WTC11 (cell line): ENCODE data around the gene WNK2. TPM values are rescaled to one million over a fixed set of nuclear protein-coding genes. Genes with fewer than 3 reads are reported as not detected.
A peak's percentile ranks its signal among the peaks of the same experiment; 100 is the strongest.

Experiments
- ATAC-seq: fragments of 200-7000 bp; cut with Tn5 transposase; 2 replicates; pipeline ENCODE4 v1.10.0; 2021; ENCODE audit warnings: mild to moderate bottlenecking, moderate library complexity
- CTCF ChIA-PET: fragments of 300-600 bp; sonication (Branson Sonifier 250); formaldehyde crosslinking; loops from one replicate; lab custom pipeline; 2021; ENCODE audit warnings: antibody characterized with exemption; lab: Charles Lee
- POLR2A ChIA-PET: fragments of 350-600 bp; sonication (Branson Sonifier 250); formaldehyde crosslinking; loops from one replicate; lab custom pipeline; 2021; ENCODE audit warnings: antibody characterized with exemption; lab: Charles Lee
- DNase-seq: peaks from one replicate; pipeline ENCODE4 v3.0.0; 2021; ENCODE audit warnings: low spot score
- H3K27ac Mint-ChIP-seq: 2 replicates; pipeline ENCODE4 v1.8.0; 2021; ENCODE audit warnings: mixed read lengths
- H3K27me3 Mint-ChIP-seq: 2 replicates; pipeline ENCODE4 v1.8.0; 2021; ENCODE audit warnings: low read depth, mild to moderate bottlenecking, moderate library complexity, mixed read lengths
- H3K36me3 Mint-ChIP-seq: 2 replicates; pipeline ENCODE4 v1.8.0; 2021; ENCODE audit warnings: mixed read lengths
- H3K4me1 Mint-ChIP-seq: 2 replicates; pipeline ENCODE4 v1.8.0; 2022; ENCODE audit warnings: mixed read lengths
- H3K4me3 Mint-ChIP-seq: 2 replicates; pipeline ENCODE4 v1.8.0; 2021; ENCODE audit warnings: mild to moderate bottlenecking, moderate library complexity, mixed read lengths
- H3K9me3 Mint-ChIP-seq: 2 replicates; pipeline ENCODE4 v1.8.0; 2021; ENCODE audit warnings: mixed read lengths
- AFF4 ChIP-seq: sonication (generic); formaldehyde crosslinking; IDR thresholded peaks from 2 replicates; pipeline ENCODE4 v1.8.1; 2023; ENCODE audit warnings: mild to moderate bottlenecking, missing genetic modification reagents, borderline replicate concordance
- ATF3 ChIP-seq: sonication (generic); formaldehyde crosslinking; conservative IDR thresholded peaks from 2 replicates; pipeline ENCODE4 v1.8.1; 2022; ENCODE audit warnings: mild to moderate bottlenecking, missing genetic modification reagents
- CBFB ChIP-seq: sonication (generic); formaldehyde crosslinking; IDR thresholded peaks from 2 replicates; pipeline ENCODE4 v1.8.1; 2022; ENCODE audit warnings: mild to moderate bottlenecking, low read depth, missing genetic modification reagents
- GABPB1 ChIP-seq: sonication (generic); formaldehyde crosslinking; IDR thresholded peaks from 2 replicates; pipeline ENCODE4 v1.8.1; 2023; ENCODE audit warnings: mild to moderate bottlenecking, missing genetic modification reagents
- IRF2 ChIP-seq: sonication (generic); formaldehyde crosslinking; IDR thresholded peaks from 2 replicates; pipeline ENCODE4 v1.8.0; 2022; ENCODE audit warnings: low read depth, missing genetic modification reagents, borderline replicate concordance
- NFYB ChIP-seq: sonication (generic); formaldehyde crosslinking; conservative IDR thresholded peaks from 2 replicates; pipeline ENCODE4 v1.8.0; 2022; ENCODE audit warnings: low read depth, missing genetic modification reagents
- PRDM15 ChIP-seq: sonication (generic); formaldehyde crosslinking; IDR thresholded peaks from 2 replicates; pipeline ENCODE4 v1.8.0; 2022; ENCODE audit warnings: missing genetic modification reagents
- PREB ChIP-seq: sonication (generic); formaldehyde crosslinking; IDR thresholded peaks from 2 replicates; pipeline ENCODE4 v1.8.1; 2022; ENCODE audit warnings: mild to moderate bottlenecking, missing genetic modification reagents, moderate library complexity, borderline replicate concordance
- ZNF532 ChIP-seq: fragments of 250-450 bp; sonication (Bioruptor Pico); IDR thresholded peaks from 2 replicates; pipeline ENCODE4 v1.9.0; 2021; ENCODE audit warnings: mild to moderate bottlenecking, borderline replicate concordance
- total RNA-seq: library from RNA; stranded (reverse); gene quantifications from 3 replicates; pipeline ENCODE4 v1.2.3, GENCODE V29; 2021

WNK2 gene
- total RNA-seq, 1 experiment from 2014 or later = 120 TPM

GRCh38 chr9:93287593-93287992 lies 103.7 kb downstream of the WNK2 start (continued):
- no peak for TF ChIP-seq PREB (CRISPR knock-in tag)
- TF ChIP-seq AFF4 (CRISPR knock-in tag) = no peak
- no peak for TF ChIP-seq CBFB (CRISPR knock-in tag)
- no peak for TF ChIP-seq IRF2 (CRISPR knock-in tag)

GRCh38 chr9:93288341-93288740 lies 104.4 kb downstream of the WNK2 start:
- no peaks in the 10 kb centered on the region; the same call in 1 of the 2 replicates for H3K27me3 Mint-ChIP-seq
- TF ChIP-seq PRDM15 (CRISPR knock-in tag) (no peak), GABPB1 (CRISPR knock-in tag) (no peak), ZNF532 (CRISPR knock-in tag) (no peak), ATF3 (CRISPR knock-in tag) (no peak), NFYB (CRISPR knock-in tag) (no peak)

More at GRCh38 chr9:93288341-93288740, 104.4 kb downstream of the WNK2 start:
- peaks cover 3% of the 10 kb centered on the region; the same call in 1 of the 2 replicates for H3K36me3 Mint-ChIP-seq
- ATAC-seq (peak; percentile 51), DNase-seq (no peak)
- no peaks in the 10 kb centered on the region; the same call in 1 of the 2 replicates for H3K9me3 Mint-ChIP-seq
- H3K4me3 Mint-ChIP-seq = no peak overlapping the region
- peaks cover 9% of the 10 kb centered on the region; the same call in 1 of the 2 replicates for H3K4me1 Mint-ChIP-seq
- H3K27ac Mint-ChIP-seq = peak overlapping the region; percentile 91
- POLR2A ChIA-PET = no interaction called here
- CTCF ChIA-PET = interaction anchor here (0.6 to 4.5 kb wide), 14 partner anchors 10 to 305 kb away, joined by 3 to 36 read pairs (median 6); partner anchors contain the start of gene NINJ1
